HEK293 (cell line): ENCODE results near the gene OR4M2.
"Not testable (repeated sequence)": the region's sequence is repeated elsewhere in the genome, so short reads cannot be mapped to it uniquely, and the experiment has no call there.

Experiments used
- SP2 ChIP-seq: fragments of 450-650 bp; formaldehyde crosslinking; IDR thresholded peaks from 2 replicates; pipeline ENCODE4 v1.5.1; 2016; ENCODE audit warnings: missing biosample characterization, missing genetic modification characterization
- TRIM28 ChIP-seq: IDR thresholded peaks from 2 replicates; pipeline ENCODE4 v1.6.1; 2011; ENCODE audit warnings: low read length, control low read depth, borderline replicate concordance
- ZBTB21 ChIP-seq: fragments of 450-650 bp; formaldehyde crosslinking; IDR thresholded peaks from 2 replicates; pipeline ENCODE4 v1.5.1; 2017; ENCODE audit warnings: missing biosample characterization, missing genetic modification characterization
- ZBTB7A ChIP-seq: fragments of 450-650 bp; formaldehyde crosslinking; IDR thresholded peaks from 2 replicates; pipeline ENCODE4 v1.5.1; 2016; ENCODE audit warnings: low read depth, missing biosample characterization, missing genetic modification characterization
- ZFHX2 ChIP-seq: fragments of 450-650 bp; formaldehyde crosslinking; conservative IDR thresholded peaks from 2 replicates; pipeline ENCODE4 v1.5.1; 2016; ENCODE audit warnings: missing biosample characterization, missing genetic modification characterization
- ZIC2 ChIP-seq: fragments of 450-650 bp; formaldehyde crosslinking; IDR thresholded peaks from 2 replicates; pipeline ENCODE4 v1.5.1; 2016; ENCODE audit warnings: missing biosample characterization, missing genetic modification characterization
- TF ChIP-seq, protein P1 (sequence below): fragments of 450-650 bp; formaldehyde crosslinking; IDR thresholded peaks from 2 replicates; pipeline ENCODE4 v1.5.1; 2016; ENCODE audit warnings: missing biosample characterization, missing genetic modification characterization
- TF ChIP-seq, protein P2 (sequence below): sonication (generic); formaldehyde crosslinking; IDR thresholded peaks from 2 replicates; pipeline ENCODE4 v1.8.1; 2022; ENCODE audit warnings: mild to moderate bottlenecking, moderate library complexity, missing genetic modification reagents
- TF ChIP-seq, protein P3 (sequence below): fragments of 450-650 bp; formaldehyde crosslinking; IDR thresholded peaks from 2 replicates; pipeline ENCODE4 v1.5.1; 2016; ENCODE audit warnings: missing biosample characterization, missing genetic modification characterization
- TF ChIP-seq, protein P4 (sequence below): fragments of 450-650 bp; formaldehyde crosslinking; IDR thresholded peaks from 2 replicates; pipeline ENCODE4 v1.5.1; 2017; ENCODE audit warnings: missing biosample characterization, missing genetic modification characterization

DNA sequence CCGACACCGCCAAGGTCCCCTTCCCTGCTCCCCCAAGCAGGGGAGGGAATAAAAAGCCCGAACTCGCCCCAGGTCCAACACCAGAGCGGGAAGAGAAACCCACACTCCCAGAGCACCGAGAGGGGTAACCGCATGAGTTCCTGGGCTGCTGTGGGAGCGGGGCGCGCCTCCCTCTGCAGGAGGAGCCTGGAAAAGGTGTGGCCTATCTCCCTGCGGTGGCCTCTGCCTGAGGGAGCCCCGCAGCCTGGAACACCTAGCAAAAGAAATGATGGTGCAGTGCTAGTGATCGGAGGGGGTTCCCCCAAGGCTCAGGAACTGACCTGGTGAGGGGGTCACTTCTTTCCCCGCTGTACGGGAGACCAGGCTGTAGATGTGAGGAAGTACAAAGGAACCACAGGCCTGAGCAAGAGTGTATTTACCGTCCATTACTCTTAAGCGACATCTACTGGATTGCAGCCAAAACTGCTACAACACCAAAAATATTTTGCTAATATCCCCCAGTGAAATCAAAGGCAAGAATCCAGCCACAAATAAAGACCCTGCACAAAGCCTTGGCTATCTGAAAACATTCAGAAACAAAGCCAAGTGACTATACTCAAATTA, 19.1 kb downstream of the OR4M2 start:
- not testable (repeated sequence) for TF ChIP-seq ZIC2; TRIM28; SP2; ZBTB7A; ZBTB21 (tag by site-specific recombination); ZFHX2 (tag by site-specific recombination)
- TF ChIP-seq, protein P1, sequence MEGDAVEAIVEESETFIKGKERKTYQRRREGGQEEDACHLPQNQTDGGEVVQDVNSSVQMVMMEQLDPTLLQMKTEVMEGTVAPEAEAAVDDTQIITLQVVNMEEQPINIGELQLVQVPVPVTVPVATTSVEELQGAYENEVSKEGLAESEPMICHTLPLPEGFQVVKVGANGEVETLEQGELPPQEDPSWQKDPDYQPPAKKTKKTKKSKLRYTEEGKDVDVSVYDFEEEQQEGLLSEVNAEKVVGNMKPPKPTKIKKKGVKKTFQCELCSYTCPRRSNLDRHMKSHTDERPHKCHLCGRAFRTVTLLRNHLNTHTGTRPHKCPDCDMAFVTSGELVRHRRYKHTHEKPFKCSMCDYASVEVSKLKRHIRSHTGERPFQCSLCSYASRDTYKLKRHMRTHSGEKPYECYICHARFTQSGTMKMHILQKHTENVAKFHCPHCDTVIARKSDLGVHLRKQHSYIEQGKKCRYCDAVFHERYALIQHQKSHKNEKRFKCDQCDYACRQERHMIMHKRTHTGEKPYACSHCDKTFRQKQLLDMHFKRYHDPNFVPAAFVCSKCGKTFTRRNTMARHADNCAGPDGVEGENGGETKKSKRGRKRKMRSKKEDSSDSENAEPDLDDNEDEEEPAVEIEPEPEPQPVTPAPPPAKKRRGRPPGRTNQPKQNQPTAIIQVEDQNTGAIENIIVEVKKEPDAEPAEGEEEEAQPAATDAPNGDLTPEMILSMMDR (tag by site-specific recombination) = not testable (repeated sequence)
- TF ChIP-seq, protein P2, sequence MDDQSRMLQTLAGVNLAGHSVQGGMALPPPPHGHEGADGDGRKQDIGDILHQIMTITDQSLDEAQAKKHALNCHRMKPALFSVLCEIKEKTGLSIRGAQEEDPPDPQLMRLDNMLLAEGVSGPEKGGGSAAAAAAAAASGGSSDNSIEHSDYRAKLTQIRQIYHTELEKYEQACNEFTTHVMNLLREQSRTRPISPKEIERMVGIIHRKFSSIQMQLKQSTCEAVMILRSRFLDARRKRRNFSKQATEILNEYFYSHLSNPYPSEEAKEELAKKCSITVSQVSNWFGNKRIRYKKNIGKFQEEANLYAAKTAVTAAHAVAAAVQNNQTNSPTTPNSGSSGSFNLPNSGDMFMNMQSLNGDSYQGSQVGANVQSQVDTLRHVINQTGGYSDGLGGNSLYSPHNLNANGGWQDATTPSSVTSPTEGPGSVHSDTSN (CRISPR knock-in tag) = not testable (repeated sequence)
- TF ChIP-seq, protein P3, sequence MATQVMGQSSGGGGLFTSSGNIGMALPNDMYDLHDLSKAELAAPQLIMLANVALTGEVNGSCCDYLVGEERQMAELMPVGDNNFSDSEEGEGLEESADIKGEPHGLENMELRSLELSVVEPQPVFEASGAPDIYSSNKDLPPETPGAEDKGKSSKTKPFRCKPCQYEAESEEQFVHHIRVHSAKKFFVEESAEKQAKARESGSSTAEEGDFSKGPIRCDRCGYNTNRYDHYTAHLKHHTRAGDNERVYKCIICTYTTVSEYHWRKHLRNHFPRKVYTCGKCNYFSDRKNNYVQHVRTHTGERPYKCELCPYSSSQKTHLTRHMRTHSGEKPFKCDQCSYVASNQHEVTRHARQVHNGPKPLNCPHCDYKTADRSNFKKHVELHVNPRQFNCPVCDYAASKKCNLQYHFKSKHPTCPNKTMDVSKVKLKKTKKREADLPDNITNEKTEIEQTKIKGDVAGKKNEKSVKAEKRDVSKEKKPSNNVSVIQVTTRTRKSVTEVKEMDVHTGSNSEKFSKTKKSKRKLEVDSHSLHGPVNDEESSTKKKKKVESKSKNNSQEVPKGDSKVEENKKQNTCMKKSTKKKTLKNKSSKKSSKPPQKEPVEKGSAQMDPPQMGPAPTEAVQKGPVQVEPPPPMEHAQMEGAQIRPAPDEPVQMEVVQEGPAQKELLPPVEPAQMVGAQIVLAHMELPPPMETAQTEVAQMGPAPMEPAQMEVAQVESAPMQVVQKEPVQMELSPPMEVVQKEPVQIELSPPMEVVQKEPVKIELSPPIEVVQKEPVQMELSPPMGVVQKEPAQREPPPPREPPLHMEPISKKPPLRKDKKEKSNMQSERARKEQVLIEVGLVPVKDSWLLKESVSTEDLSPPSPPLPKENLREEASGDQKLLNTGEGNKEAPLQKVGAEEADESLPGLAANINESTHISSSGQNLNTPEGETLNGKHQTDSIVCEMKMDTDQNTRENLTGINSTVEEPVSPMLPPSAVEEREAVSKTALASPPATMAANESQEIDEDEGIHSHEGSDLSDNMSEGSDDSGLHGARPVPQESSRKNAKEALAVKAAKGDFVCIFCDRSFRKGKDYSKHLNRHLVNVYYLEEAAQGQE (tag by site-specific recombination) = not testable (repeated sequence)
- TF ChIP-seq, protein P4, sequence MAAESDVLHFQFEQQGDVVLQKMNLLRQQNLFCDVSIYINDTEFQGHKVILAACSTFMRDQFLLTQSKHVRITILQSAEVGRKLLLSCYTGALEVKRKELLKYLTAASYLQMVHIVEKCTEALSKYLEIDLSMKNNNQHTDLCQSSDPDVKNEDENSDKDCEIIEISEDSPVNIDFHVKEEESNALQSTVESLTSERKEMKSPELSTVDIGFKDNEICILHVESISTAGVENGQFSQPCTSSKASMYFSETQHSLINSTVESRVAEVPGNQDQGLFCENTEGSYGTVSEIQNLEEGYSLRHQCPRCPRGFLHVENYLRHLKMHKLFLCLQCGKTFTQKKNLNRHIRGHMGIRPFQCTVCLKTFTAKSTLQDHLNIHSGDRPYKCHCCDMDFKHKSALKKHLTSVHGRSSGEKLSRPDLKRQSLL (tag by site-specific recombination) = not testable (repeated sequence)
